Hematopoietic multipotent progenitor cell (in vitro differentiated cells): Measurements from ENCODE around the gene SIX1. TPM values are rescaled to one million over a fixed set of nuclear protein-coding genes. Genes with fewer than 3 reads are reported as not detected.

Source experiments
- DNase-seq, 3 donors: peaks; one replicate each; pipeline ENCODE4 v3.0.0-alpha.2; 2011 to 2015; ENCODE audit warnings: low read depth in 2 of 3, low spot score in 2 of 3
- total RNA-seq: library from RNA; depleted of rRNA; stranded (reverse); fragments of >200 nt; gene quantifications from one replicate; pipeline ENCODE4 v1.2.3, GENCODE V29; 2012

The SIX1 gene
- total RNA-seq, 1 donor: not detected

DNA sequence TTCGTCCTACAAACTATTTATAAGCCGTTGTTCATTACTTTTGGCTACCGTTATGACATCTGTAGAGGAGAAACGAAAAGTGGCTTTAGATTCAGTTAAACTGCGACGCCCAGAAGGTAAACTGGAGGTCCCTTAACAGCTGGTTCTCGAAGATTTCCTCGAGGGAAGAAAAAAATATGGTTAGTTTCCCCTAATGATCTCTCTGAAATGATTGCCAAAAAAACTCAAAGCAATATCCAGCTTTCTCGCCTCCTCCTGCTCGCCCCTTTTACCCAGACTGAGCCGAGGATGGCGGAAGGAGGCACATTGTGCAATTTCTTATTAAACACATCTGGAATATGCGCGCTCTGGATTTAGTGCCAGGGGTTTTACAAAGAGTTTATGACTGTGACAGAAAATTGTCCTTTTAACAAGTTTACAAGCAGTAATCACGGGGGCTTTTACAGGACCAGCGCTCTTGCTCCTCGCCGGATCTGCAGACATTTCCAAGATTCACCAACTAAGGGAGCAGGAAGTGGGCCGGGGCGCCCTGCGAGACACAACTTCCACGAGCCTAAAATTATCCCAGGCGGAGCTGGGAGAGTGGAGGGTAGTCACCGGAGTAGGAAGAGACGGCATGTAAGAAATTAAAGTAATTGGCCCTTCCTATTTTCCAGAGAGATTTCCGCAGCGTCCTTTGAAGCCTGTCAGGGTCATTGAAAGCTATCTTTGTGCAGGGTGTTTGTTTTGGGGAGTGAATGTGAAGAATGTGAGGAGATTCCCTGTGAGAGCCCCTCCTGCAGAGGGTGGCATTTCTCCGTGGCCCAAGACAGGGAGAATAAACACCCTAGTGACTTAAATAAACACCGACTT, 5.6 kb downstream of the SIX1 start:
- DNase-seq: no peak

DNA sequence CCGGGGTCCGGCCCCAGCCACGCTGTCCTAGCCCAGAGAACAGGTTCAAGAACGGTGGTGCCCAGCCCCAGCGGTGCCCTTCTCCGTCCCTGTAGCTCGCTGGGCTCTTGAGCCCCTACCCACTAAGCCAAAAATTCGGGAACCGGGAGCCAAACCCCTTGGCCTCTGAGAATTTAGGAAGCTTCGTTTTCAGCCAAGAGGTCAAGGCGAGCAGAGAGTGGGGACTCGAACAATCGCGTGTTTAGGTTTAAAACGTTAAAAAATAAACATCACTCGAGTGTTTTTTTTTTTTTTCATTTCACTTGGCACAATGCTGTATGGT, 6.2 kb downstream of the SIX1 start:
- DNase-seq: no peak

DNA sequence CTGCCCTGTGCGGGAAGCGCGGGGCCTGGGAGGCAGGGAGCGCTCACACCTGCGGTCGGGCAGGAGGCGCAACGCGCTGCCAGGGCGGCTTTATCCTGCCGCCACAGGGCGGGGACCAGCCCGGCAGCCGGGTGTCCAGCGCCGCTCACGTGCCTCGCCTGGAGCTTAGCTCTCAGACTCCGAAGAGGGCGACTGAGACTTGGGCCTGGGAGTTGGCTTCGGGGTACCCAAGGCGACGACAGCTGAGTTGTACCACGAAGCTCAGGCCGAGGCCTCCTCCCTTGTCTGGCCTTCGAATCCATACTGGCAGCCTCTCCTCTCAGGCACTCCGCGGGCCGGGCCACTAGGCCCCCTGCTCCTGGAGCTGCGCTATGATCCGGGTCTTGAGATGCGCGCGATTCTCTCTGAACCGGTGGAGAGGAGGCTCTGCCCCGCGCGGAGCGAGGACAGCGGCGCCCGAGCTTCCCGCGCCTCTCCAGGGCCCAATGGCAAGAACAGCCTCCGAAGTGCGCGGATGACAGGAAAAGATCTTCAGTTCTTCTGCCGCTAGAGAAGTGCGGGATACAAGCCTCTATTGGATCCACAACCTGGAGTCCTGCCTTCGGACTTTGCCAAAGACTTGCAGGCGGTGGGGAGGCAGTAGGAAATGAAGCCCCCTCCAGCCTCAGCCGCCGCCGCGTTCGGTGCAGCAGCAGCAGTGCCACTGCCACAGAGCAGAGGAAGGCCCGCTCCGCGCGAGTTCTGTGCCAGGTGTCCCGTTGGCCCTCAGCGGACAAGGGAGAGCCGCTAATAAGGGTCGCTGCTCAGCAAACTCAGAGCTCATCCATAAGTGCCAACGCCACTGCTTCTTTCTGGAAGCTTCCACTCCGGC, 6.8 kb downstream of the SIX1 start:
- no peak for DNase-seq

DNA sequence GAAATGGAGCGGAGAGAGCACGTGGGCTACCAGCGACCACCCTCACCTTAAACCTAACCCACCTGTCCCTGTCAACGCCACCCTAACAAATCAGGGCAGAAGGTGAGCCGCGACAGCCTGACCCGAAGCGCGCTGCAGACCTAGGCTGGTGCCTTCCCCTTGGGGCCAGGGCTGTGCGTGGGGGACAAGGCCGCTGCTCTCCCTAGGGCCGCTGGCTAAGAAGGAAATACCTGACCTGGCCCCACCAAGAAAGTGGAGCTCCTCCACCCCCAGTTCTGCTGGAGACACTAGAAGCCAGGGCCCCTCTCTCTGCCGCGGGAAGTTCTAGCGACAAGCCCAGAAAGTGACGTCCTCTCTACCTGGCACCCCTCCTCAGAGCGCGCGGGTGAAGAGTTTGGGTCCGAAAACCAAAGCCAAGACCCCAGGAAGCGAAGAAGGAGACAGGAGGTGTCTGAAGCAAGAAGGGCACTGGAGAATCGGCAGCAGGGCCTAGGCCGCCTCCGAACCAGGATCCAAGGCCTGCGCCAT, 7.5 kb downstream of the SIX1 start:
- no peak for DNase-seq

DNA sequence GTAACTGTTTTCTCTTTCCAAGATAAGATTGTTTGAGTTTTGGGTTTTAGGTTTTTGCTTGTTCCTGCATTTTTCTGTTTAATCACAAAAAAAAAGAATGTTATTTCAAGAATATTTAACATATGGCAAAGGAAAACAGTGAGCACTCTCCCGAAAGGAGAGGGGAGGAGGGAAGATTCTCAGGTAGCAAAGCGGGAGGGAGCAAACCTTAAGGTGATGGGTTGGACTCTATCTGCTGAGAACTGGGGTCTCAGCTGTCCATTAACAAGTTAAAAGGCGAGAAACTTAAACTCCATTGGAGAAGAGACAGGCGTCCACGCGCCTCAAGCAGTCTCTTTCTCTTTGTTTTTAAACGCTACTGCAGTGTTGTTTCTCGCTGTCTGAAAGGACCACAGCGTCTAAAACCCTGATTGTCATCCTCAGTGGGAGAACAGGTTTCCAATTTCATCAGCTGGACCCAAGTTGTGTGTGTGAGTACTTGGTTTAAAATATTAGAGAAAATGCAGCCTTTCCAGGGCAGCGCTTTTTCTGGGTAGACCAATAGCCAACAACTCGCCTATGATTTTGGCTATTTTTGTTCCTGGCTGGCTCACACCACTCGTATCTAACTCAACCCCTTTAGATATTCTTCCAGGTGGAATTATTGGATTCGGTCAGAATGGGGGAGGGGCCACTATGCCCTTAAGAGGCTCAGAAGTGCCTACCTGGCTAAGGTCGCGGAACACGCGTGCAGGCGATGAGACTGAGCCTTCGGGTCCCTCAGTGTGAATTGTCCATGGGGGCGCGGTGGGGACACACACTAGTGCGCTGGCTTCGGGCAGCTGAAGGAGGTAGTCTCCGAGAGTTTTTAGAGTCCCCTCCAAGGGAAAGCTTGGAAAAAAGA, 8.2 kb downstream of the SIX1 start:
- no peak for DNase-seq

DNA sequence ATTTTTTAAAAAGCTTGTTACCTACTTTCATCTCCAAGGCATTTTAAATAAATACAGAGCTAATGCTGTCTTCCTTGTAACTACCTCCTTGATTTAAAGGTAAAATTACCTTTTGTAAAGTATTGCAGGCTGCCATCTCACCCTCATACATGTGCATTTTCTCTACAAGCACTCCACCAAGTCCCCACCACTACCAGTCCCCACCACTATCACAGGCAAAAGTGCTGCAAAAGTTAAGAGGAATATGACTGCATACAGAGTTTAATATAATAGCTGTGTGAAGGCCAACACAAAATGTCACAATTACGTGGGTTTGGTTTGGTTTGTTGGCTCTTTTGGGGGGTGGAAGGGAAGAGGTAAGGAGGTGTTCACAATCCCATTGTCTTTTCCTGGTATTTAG, 9.6 kb downstream of the SIX1 start:
- DNase-seq: no peak

DNA sequence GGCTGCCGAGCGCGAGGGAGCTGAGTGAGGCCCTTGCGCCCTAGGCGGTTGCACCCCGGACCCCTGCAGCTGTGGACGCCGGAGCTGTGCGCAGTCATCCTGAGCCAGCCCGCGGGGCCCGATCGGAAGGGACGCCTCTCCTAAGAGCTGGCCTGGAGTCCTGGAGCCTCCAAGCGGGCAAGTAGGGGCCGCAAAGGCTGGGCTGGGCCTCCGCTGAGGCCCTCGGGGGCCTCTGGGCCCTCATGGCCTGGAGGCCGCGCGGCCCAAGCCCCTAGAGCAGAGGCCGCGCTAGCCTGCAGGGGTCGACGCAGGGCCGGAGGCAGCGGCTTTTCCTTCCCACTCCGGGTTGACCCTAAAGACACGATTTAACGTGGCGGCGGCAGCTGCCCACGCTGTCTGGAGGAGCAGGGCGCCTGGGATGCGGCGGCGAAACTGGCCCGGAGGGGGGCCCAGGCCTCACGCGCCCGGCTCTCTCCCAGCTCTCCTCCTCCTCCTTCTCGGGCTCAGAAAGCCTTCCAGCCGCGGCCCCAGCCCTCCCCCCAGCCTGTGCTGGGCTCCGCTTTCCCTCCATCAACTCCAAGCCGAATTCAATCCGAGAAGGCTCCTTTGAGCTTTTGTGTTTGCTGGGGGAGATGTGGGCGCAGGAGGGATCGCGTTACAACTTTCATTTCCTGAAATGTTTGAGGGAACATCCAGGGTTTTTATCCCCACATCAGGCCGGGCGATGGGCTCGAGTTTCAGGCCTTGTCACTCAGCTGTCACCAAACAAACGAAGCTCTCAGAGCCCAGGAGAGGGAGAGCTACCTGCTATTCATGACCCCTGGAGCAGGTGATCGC, 11.6 kb downstream of the SIX1 start:
- DNase-seq: no peak

DNA sequence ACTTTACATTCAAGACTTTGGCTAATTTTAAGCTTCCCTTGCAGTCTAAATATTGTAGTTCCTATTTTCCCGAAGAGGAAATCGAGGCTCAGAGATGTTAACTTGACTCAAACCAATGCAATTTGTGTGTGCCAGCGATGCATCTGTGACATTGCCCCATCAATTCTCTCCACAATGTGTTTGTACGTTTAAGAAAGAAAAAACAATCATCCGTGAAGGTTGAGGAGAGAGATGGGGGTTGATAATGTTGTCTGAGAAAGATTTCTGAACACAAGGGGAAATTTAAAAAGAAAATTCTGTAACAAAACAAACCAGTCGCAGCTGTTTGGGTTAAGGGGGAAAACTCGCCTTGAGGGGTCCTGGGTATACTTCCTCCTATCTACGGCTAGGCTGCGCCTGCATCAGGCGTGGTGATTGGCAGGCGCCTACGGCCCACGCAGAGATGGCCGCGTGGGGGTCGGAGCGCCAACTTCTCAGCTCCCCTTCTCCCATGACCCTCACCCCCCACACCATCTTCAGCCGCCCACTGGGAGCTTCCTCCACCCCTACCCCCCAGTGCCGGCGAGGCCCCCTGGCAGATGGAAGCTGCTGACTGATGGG, 12.3 kb downstream of the SIX1 start:
- no peak for DNase-seq

DNA sequence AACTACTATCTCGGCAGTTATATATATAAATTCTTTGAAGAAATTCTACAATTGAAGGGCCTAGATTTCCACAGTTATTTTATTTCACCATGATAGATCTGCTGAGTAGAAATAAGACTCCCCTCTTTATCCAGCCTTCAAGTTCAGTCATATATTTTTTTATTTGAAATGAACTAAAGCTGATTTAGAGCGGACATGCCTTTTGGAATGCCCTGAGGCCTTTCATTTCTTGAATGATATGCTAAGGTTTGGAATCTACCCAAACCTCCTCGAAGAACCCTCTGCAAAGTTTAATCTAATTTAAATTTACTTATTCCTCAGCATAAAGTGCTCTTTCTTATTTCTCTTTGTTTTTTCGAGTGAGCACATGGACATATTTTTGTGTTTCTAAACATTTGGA, 15.1 kb downstream of the SIX1 start:
- no peak for DNase-seq

DNA sequence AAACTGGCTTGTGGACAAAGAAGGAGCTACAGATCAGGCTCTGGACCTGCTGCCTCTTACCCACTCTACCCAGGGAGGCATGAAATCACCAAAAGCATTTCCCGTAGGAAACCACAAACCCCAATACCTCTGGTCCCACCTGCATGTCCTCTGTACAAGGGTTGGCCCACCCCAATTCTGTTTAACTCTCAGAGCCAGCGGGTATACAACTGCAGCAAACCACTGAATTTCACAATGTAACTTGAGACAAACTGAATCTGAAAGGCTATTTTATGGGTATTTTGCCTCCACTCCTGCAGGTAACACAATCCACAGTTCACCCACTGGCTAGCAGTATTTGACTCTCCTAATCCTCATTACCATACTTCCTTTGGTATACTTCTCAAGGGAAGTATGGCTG, 16.5 kb downstream of the SIX1 start:
- no peak for DNase-seq

DNA sequence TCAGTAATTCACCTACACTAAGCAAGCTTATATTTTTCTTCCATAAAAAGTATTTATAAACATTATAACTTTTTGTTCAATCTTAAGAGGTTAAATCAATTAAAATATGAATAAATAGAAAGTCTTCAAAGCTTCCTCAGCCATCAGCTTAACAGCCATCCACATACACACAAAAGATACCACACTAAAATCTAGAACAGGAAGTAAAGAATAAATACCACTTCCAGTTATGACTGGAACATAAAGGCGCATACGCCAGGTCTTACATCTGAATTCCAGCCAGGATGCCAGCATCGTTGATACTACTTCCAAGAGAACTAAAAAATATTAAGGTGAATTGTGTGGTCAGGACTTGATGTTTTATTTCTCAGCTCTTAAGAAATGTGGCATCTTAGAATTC, 17.0 kb downstream of the SIX1 start:
- DNase-seq: no peak

DNA sequence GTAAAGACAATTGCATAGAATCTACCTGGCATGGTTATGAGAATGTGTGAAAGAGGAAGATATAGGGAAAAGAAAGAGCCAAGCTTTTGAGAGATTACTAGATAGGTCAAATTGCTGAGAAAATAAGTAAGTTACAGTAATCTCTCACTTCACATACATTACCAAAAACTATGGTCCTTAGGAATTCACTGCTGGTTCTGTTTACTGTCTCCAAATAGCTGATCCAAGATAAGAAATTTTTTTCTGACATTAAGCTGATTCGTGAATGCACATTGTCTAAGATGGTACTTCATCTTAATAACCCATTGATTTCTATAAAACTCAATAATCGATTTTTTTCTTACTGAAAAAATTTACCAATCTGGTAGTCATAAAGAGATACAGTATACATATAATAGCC, 17.4 kb downstream of the SIX1 start:
- DNase-seq: no peak

DNA sequence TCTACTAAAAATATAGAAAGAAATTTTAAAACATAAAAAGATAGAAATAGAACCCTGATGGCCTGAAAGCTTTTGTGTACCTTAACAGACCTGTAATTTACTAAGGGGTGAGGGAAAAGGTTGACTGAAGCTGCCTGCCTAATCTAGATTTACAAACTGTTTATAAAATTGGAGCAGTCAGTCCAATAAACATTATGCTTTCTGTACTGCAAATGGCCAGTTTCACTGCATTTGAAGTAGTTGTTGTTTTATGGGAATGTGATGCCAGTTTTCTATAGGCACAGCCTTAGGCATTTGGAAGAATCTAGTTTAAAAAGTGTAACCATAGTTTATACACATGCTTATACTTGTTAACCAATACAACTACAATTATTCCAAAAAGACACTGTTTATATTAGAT, 19.1 kb downstream of the SIX1 start:
- DNase-seq: no peak

DNA sequence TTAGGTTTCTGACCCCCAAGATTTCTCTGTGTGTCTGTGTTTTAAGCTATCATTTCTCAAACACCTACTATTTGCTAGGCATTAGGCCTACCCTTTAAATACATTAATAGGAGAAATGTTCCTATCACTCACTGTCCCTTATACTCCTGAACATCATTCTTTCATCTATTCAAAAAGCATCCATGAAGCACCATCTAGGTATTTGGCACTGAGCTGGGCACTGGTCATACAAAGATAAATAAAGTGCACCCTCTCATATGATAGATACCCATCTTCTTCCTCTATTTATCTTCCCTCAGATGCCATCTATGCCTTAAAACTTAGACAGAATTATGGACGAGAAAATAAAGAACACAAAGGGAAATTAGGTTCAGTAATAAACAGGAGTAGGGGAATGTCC, 20.4 kb downstream of the SIX1 start:
- no peak for DNase-seq

DNA sequence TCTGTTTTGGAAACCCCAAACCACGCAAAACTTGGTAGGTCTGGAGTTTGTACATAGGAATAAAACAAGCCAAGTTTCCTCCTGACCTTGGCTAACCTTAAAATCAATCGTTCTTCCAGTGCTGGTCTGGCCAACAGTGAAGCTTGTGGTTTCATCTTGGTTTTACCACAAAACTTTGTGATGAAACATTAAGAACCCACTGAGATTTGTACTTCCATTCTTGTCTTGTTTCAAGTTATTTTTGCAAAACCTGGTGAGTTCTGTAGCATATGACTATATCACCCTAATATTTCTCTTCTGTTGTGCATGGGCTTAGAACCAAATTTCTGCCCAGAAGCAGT, 26.4 kb downstream of the SIX1 start:
- DNase-seq: no peak

DNA sequence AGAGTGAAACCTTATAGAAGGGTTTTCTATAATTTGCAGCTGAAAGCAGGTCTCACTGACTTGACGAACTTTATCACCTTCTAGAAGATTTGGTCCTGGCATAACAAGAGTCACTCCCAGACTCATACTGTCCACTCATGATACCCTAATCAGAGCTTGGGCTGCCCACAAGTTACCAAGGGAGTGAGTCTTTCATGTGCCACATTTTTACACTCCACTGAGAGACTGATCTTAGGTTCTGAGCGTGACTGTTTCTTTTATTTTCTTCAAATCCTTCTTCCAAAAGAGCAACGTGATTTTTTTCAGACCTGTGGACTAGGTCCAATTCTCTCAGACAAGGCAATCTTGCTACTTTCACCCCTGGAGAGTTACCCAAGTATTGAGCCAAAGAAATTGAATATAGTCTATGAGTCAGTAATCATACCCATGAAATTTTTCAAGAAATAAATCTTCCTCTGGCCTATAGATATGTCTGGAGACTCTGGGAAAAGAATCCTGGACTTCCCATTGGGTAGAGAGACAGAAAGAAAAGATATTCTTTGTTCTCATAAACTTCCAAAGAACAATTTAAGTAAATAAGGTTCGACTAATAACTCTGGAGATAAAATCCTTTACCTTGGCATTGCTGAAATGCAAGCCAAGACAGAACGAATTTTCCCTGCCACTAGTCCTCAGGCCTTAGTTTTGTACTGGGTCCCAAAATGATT, 26.9 kb downstream of the SIX1 start:
- DNase-seq: no peak

DNA sequence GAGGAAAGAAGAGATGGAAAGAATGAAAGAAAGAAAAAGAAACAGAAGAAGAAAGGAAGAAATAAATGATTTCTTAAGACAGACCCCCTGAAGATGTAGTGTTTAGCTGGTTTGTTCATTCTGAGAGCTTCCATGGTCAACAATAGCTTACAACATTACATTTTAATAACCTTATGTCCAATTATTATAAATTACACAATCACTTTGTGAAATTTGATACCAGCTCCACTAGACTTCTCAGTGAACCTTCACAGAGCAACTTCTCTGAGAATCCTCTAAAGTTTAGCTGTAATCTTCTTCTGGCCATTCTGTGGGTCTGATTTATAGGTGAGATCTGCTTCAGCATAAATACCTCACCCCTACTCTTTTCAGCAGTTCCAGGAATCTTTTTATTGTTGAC, 27.9 kb downstream of the SIX1 start:
- DNase-seq: no peak

DNA sequence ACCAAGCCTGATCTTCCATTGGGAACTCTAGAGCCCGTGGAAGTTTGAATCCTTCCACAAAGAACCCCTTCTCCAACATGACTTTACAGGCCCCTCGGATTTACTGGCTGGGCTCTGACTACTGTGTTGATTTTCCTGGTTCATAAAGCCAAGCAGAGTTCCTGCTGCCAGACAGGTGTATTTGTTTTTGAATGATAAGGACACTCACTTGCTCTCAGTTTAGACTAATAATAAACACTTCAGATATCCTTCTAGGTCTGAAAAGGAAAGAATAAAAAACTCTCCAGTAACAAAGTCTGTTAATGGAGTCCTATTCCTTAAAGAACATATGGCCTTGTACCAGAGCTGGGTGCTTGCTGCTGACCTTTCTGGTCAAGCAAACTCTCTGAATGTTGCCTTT, 31.0 kb downstream of the SIX1 start:
- DNase-seq: no peak

DNA sequence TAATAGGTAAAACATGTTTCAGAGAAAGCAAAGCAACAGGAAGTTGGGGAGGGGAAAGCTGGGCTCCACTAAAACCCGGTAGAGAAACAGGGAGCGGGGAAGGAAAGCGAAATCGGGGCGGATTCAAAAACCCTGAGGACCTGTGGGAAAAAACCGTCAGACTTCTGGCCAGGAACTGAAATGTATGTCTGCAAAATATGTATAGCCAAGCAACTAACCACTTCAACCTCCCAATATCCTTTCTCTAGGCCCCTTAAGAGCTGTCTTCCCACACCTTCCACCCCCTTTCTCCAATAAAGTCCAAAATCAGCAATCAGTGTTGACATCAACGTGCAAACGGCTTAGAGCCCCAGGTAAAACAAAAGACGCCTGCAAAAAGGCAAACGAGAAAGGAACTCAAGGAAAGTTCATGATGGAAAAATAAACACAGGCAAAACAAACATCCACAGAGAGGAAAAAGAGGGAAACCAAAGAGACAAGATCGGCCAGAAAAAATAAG, 32.8 kb downstream of the SIX1 start:
- no peak for DNase-seq
